GM21737 (cell line): ENCODE measurements around the gene LDLRAD4.

Source experiments
- ATAC-seq: cut with Tn5 transposase; IDR thresholded peaks from one replicate; pipeline ENCODE4 v1.9.1; 2021; ENCODE audit warnings: mild to moderate bottlenecking, moderate library complexity; ENCODE audit not compliant: unreplicated experiment

Gene LDLRAD4

DNA sequence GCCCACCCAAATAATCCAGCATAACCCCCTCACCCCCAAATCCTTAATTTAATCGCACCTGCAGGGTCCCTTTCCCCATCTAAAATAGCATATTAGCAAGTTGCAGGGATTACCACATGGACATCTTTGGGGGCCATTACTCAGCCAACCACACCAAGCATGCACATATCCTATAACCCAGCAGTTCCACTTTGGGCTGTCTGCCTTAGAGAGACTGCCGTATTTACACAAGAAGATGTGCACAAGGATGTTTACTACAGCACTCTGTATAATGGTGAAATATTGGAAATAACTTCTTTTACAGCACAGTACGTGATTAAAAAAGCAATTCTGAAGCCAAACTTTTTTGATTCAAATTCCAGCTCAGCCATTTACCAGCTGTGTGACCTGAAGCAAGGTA lies 17.3 kb upstream of the LDLRAD4 start:
- no peak for ATAC-seq

DNA sequence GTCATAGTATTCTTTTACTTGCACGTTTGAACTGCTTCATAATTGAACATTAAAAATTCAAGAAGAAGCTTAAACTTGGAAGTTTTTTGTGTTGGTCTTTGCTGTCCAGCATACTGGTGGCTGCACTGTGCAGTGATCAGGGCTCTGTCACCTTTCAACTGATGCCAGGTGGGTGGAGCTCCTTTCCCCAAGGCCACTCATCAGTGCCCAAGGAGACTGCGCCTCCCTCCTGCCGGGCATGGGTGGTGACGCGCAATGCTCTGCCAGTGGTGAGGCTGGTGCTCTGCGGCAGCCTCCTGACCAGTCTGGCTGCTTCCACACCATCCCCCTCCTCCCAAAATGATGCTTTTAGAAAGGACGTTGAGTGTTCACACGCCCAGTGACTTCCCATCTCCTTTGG lies 16.0 kb upstream of the LDLRAD4 start:
- ATAC-seq, result no peak

DNA sequence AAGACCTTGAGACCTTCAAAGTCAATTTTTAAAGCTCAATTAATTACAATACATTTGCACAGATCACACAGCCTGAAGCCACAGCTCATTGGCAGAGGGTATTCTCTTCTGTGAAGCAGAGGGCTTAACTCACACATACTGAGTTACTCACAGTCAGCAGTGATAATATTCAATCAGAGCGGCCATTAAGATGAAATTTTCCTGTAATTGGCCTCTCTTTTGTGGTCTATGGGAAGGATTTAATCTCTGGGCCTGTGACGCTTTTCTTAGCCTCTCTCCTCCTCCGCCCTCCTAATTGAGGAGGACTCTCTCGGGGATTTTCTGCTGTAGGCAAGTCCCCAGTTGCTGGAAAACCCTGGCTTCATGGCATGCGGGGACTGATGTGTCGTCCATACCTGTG lies 12.3 kb upstream of the LDLRAD4 start:
- no peak for ATAC-seq

DNA sequence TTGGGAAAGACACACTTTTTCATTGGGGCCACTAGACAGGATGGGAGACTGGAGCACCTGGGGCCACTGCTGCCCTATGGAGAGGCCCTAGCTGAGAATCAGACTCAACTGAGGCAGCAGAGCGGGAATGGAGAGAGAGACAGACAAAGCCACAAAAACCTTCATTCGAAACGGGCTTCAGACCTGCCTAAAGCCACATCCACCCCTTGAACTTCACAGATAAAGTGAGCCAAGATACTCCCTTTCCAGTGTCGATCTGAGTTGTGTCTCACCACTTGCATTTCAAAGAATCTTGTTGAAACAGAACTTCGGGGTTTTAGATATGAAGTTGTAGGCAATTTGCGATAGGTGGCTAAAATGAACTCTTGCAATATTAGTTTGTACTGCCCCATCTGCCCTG lies 11.3 kb upstream of the LDLRAD4 start:
- ATAC-seq, result no peak

DNA sequence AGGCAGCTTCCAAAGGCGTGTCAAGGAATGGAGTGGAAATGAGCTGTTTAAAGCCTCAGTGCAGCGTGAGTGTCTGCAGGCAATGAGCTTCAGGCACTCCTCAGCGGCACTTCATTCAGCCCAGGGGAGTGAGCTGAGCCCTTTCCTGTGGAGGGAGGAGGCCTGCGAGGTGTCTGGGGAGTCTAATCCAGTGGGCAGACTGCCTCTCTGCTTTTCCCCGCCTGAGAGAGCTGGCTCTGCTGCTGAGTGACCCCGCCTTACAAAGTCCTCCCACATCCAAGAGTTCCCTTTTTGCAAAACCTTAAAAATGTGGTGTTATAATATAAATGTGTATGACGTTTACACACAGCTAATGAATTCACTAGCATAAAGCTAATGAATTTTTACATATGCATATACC lies 7.0 kb upstream of the LDLRAD4 start:
- no peak for ATAC-seq

DNA sequence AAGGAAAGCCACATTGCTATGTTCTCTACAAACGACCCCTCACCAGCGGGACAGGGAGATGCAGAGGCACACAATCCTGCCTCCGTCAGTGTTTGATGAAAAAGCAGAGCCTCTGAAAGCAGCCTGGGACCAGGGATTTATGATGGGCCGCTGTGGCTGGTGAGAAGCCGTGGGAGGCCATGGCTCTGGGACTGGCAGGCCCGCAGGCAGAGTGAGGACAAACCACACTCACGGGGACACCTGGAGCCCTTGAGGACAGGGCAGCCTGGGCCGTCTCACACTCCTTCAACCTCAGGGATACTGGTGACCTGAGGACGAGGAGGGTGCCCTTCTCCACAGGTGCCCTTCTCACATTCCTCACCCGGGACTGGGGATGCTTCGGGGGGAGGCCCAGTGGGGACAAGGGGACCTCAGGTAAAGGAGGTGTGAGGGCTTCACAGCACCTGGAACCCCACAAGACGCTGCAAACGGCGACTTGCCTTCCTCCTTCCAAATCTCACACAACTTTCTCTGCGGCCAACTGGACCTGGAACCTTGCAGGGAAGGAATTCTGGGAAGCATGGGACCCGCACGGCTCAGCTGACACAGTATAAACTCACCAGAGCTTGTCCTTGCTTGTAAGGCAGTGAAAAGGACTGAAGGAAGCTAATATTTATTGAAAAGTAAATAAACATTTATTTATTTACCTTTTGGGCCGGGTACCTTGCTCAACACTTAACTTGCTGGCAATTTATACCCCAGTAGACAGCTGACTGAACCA lies 5.3 kb upstream of the LDLRAD4 start:
- ATAC-seq, result no peak

DNA sequence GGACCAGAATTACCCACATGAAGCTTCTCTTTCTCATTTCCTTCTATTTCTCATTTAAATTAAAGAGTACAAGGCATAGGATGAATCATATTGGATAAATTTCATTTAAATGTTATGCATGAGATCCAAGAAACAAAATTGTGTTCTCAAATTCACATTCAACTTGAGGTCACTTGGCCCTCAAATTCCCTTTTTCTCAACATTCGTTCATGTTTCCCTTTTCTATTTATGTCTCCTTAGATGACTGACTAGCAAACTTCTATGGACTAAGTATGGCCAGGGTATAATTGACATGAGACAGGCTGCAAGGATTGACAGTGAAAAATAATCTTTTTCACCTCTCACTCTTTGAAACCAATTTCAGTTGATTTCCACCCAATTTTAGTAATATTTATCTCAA lies 4.0 kb upstream of the LDLRAD4 start:
- ATAC-seq, result no peak

DNA sequence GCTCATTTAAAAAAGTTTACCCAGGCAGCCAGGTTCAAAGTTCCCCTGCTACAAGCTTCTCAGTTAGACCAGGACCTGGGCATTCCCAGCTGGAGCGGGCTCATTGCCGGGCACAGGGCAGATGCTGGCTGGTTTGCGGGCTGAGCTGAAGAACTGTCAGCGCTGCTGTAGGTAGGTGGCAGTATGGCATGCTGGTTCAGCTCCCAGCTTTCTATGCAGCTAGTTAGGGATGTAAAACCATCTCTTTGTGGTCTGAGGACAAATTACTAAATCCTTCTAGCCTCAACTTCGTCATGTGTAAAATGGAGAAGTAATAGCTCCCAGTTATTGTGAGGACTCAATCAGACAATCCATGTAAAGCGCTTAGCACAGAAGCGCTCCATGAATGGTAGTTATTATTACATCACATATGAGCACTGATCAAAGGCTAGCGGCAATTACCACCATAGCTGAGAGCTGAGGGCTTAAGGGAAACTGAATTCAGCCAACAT lies 2.4 kb upstream of the LDLRAD4 start:
- no peak for ATAC-seq

DNA sequence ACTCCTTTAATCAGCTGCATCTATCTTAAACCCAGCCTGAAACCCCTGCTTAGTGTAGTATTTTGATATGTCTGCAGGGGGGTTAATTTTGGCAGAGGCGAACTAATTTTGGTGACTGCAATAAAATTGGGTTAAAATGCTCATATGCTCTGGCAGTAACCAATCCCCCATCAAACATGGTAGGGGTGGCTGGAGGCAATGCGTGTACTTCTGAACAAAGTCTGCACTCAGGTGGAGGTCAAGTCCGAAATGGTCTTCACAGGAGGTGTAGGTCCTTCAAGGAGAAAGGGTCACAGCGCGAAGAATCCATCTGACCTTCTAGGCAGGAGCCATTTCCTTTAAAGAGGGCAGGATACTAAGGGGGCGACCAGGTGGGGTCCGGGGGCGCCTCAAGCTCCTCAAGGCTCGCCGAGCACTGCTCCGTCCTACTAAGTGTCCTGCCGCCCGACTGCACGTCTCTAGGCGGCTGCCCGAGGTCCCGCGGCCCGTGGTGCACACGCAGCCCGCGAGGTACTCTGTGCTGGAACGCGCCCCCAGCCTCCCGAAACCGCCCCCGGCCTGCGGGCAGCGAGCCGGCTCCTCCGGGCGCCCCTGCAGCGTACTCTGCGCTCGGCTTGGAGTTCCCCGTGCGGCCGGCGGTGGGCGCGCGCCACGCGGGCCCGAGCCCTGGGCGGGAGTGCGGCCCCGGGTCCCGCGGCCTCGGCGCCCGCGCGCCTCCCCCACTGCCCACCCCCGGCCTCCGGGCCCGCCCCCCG lies 1.7 kb upstream of the LDLRAD4 start:
- ATAC-seq, result no peak

DNA sequence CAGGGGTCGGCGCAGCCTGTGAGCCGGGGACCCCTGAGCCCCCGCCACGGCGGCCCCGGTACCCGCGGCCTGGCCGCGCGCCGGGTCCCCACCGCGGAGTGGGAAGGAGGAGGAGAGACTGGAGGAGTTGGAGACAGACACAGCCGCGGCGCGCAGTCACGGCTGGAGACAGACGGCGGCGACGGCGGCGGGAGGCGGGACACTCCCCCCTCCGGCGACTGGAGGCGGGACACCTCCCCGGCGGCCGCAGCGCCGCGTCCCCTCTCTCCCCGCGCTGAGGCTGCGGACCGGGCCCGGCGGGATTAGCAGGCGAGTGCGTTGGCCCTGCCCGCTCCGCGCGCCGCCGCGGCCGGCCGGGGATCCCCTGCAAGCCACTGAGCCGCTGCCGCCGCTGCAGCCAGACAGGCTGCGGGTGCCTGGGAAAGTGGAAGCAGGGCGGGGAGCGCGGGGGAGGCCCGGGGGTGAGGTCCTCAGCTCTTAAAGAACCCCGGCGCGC lies 1.0 kb upstream of the LDLRAD4 start:
- ATAC-seq, result no peak

DNA sequence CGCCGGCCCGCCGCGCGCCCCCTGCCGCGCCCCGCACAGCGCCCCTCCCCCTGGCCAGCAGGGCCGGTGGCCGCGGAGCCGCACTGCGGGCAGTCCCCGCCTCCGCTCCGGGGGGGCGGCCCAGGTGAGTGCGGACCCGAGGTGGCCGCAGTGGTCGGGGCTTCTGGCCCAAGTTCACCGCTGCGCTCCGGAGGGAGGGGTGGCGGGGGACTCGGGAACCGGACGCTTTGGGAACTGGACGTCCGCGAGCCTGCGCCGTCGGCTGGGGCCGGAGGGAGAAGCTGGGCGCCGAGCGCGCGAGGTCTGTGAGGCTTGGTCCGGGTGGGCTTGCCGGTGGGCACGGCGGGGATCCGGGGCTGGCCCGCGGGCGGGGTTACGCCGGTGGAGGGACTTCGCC lies 591 bp upstream of the LDLRAD4 start:
- ATAC-seq, result no peak

DNA sequence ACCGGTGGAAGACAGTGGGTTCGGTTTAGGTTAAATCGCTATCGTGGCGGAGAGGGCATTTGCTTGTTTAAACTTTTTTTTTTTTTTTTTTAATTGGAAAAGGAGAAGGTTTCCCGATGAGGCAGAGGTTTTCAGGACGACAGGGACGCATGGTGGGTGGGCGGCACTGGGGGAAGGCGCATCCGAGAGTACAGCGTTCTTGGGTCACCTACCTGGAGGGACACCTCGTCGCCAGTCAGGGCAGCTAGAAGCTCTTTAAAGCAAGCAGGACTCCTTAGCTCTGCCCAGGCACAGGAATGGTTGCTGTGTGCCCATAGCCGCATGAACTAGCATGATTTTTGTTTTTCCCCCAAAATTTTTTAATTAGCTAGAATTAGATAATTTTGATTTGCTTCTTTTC lies 437 bp downstream of the LDLRAD4 start:
- no peak for ATAC-seq

DNA sequence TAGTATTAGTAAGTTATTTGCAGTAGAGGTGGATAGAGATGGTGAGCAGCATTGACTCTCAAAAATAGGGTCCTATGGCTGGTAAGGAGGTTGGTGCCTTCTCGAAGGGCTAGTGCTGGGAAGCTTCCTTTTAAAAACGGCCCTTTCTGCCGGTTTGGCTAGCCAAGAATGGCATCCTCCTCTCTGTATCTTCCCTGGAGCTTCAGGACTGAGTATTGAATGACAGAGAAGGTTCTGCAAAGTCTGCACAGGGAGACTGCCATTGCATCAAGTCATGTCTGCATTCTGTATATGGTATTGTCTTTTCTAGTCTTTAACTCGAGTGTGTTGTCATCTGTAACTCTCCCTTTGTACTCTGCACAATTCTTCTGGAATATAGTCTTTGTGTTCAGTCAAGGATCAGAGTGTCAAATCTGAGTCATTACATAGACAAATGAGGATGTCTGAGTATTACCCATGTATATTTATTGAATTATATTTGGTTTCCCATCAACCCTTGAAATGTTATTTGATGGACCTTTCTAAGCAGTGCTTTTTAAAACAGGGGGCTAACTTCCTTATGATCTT lies 1.1 kb downstream of the LDLRAD4 start:
- ATAC-seq, result no peak

DNA sequence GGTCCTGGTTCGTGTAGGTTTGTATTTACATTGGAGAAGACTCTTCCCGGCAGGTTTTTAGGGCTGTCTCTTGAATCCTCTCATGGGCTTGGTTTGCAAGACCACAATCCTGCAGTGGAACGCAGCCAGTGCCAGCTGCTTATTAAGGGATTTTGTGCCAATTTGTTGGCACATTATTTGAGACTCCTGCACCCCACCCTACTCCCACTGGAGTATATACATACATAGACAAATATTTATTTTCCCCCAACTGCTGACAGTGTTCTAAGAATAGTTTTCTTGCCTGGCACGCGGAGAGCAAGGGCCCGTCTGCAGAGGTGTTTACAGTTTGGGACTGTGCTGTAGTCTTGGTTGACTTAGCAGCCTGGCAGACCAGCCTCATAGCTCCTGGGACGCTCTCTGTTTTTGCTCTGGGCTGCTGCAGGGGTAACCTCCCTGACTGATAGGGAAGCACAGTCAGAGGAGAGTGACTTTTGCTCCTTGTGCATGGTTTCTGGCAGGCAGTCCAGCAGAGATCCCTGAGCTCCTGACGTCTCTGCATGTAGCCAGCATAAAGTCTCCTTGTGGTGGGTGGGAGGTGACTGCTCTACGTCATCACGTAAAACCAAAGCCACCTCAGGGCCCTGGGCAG lies 1.9 kb downstream of the LDLRAD4 start:
- no peak for ATAC-seq

DNA sequence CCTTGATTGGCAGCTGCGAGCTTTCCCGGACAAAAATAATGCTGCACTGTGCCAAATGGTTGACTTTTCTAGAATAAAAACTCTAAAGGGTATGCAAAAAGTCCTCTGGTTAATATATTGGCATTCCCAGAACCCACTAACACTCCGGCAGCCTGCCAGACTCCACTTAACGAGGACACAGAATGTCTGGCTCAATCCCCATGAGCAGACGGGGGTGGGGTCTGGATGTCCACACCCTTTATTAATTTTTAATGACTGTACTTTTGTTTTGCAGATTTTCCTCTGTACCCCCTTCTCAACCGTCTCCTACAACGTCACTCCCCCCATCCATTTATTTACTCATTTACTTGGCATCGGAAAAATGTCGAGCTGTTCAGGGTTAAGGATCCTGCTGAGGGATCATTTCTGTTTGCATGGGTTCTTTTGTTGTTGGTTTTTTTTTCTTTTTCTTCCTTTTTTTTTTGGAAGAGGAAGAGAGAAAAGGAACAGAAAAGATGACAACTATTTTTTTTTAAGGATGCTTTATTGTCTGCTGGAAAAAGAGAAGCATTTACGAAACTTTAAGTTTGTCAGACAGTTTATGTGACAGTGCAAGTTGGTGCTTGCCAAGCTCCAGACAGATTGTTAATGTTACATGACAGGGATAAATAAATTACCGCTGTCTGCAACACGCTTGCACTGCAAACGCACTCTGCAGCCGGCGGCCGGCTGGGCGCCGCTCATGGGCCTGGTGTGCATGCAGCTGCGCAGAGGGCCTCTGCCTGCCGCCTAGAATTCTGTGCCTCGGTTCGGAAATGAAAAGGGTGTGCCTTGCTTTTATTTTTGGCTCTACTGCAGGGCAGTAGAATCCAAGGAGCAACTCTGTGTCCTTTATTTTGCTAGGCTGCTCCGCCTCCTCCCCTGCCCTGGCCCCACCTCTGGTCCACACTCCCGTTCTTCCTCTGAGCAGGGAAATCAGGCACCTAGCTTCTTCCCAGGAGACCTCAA lies 3.6 kb downstream of the LDLRAD4 start:
- ATAC-seq, result no peak

DNA sequence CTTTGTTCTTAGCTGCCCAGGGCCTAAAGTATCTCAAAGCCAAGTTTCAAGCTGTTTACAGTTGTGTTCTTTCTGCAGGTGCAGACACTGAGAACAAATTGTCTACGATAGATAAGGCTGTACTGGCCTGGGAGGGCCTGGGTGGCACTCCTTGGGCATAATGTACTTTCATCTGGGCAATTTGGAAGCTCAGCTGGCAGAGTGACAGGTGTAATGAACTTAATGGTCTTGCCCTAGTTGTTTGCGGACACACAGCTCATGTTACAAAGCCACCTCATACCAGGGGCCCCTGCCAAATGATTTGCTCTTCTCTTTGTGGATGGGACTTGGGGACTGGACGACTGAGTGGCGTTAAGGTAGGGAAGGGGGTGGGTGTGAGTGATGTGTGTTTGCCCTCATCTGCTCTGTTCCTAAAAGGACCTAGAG lies 4.3 kb downstream of the LDLRAD4 start:
- ATAC-seq, result no peak

DNA sequence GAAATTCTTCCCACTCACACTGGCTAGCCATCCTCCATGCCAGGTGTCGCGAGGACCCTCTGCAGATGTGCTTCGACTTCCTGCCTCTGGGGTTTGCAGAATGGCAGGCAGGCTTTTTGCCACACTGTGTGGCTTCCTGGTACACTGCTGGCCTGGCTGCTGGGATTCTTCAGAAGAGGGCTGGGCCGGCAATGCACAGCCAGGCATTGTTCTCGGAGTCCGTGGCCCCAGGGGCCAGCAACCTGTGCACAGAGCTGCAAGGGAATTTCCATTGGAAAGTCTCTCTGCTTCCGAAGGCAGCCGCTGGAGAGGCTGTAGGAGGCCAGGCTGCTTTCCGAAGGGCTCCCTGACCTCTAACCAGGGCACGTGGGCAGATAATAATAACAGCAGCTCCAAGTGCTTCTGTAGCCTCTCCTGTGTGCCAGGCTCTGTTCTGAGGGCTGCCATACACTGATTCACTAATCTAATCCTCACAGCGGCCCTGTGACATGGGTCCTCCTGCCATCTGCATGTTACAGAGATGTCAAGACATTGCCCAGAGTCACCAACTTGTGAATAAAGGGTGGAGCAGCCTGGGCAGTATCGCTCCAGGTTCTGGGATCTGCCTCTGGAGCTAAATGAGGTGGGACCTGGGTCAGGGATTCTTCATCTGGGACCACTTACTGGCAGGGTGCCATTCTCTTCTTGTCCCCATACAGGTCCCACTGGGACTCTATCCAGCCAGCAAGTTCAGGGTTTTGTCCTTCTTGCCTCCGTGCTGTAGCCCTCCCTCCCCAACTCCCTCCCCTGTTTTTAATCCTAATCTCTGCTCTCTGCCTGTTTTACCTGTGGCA lies 5.0 kb downstream of the LDLRAD4 start:
- ATAC-seq, result no peak

DNA sequence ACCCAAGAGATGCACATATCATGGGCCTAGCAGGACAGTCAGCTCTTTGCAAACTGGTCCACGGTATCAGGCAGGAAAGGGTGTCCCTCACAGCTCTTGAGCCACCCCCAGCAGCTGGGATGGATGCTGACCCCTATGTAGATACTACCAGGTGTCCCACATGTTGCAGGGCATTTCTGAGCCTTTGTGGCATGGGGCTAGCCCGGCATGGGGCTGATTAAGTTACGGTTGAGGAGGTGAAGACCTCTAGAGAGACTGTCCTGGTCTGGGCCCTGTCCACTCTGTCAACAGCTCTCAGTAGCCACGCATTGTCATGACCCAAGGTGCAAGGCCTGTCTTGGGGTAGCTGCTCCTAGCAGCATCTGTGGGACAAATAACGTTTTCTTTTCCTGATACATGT lies 6.7 kb downstream of the LDLRAD4 start:
- ATAC-seq, result no peak

DNA sequence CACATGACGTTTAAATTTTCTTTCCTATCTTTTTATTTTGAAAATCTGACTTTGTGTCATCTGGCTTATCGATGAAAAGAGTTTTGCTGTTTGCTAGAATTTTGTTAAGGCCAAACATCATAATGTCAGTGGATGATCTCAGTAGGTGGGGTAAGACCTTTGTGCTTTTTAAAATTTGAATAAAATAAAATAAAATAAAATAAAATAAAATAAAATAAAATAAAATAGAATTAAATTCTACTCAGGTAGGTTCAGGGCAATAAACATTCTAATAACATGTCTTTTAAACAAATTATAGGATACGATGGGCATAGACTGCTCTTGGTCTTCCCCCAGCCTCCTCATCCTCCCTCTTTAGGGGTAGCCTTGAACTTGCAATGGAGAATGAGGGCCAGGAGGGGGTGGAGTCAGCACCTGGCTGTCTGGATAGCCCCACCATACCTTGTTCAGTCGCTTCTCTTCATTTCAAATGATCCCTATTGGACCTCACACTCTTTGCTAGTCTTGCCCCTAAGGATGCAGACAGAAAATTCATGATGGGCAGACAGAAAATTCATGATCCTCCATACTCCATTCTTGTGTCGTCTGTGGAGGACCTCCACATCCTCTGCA lies 8.1 kb downstream of the LDLRAD4 start:
- ATAC-seq, result no peak
